OCI-LY1 (cell line): ENCODE results near the gene ABCC3.

Experiments used
- H2AFZ ChIP-seq: fragments of 200-600 bp; sonication (generic), shearing (Covaris generic); 2 replicates; pipeline ENCODE4 v1.6.0; 2014; ENCODE audit warnings: antibody characterized with exemption, mild to moderate bottlenecking, low read length
- H3F3A ChIP-seq: fragments of 200-600 bp; sonication (generic), shearing (Covaris generic); 2 replicates; pipeline ENCODE4 v1.6.0; 2014; ENCODE audit warnings: mild to moderate bottlenecking, antibody characterized with exemption, low read length, moderate library complexity; ENCODE audit not compliant: insufficient read depth
- H3K27ac ChIP-seq: fragments of 200-600 bp; sonication (generic); 2 replicates; pipeline ENCODE4 v1.5.1; 2014; ENCODE audit warnings: low read length, mixed run types, mild to moderate bottlenecking, low read depth; ENCODE audit not compliant: poor library complexity, severe bottlenecking
- H3K27me3 ChIP-seq: fragments of 200-600 bp; sonication (generic); 2 replicates; pipeline ENCODE4 v1.6.0; 2014; ENCODE audit warnings: antibody characterized with exemption, mild to moderate bottlenecking, low read length, moderate library complexity; ENCODE audit not compliant: insufficient read depth
- H3K36me3 ChIP-seq: fragments of 200-600 bp; sonication (generic); 2 replicates; pipeline ENCODE4 v1.6.1; 2014; ENCODE audit warnings: mild to moderate bottlenecking, antibody characterized with exemption, low read length, moderate library complexity, mixed read lengths; ENCODE audit not compliant: insufficient read depth
- H3K4me1 ChIP-seq: fragments of 200-600 bp; sonication (generic); 2 replicates; pipeline ENCODE4 v1.5.1; 2014; ENCODE audit warnings: mild to moderate bottlenecking, low read length, moderate library complexity; ENCODE audit not compliant: insufficient read depth, severe bottlenecking
- H3K4me2 ChIP-seq: fragments of 200-600 bp; sonication (generic), shearing (Covaris generic); 2 replicates; pipeline ENCODE4 v1.6.1; 2014; ENCODE audit warnings: low read length
- H3K4me3 ChIP-seq: fragments of 200-600 bp; sonication (generic); 2 replicates; pipeline ENCODE4 v1.5.1; 2014; ENCODE audit warnings: low read length, low read depth, mild to moderate bottlenecking, mixed read lengths; ENCODE audit not compliant: poor library complexity, severe bottlenecking
- H3K79me2 ChIP-seq: fragments of 200-600 bp; shearing (Covaris generic); 2 replicates; pipeline ENCODE4 v1.6.1; 2016; ENCODE audit warnings: mixed run types, low read length, mixed read lengths; ENCODE audit not compliant: insufficient read depth
- H3K9ac ChIP-seq: fragments of 200-600 bp; sonication (generic), shearing (Covaris generic); 2 replicates; pipeline ENCODE4 v1.6.1; 2014; ENCODE audit warnings: mild to moderate bottlenecking, low read length, mixed read lengths
- H3K9me2 ChIP-seq: fragments of 200-600 bp; sonication (generic), shearing (Covaris generic); 2 replicates; pipeline ENCODE4 v1.6.1; 2014; ENCODE audit warnings: low read depth, mild to moderate bottlenecking, low read length, mixed read lengths
- H3K9me3 ChIP-seq: fragments of 200-600 bp; shearing (Covaris generic); 2 replicates; pipeline ENCODE4 v1.6.1; 2014; ENCODE audit warnings: low read length, mixed read lengths
- H4K20me1 ChIP-seq: fragments of 200-600 bp; sonication (generic), shearing (Covaris generic); 2 replicates; pipeline ENCODE4 v1.6.0; 2016; ENCODE audit warnings: mild to moderate bottlenecking, low read length; ENCODE audit not compliant: insufficient read depth
- CTCF ChIP-seq: fragments of 200-600 bp; sonication (generic), shearing (Covaris generic); IDR thresholded peaks from 2 replicates; pipeline ENCODE4 v1.5.1; 2017; ENCODE audit warnings: mild to moderate bottlenecking, antibody characterized with exemption, low read length, moderate library complexity, mixed read lengths
- EZH2 ChIP-seq: fragments of 200-600 bp; sonication (generic), shearing (Covaris generic); IDR thresholded peaks from 2 replicates; pipeline ENCODE4 v1.8.0; 2017; ENCODE audit warnings: borderline replicate concordance, mixed run types, mild to moderate bottlenecking, antibody characterized with exemption, low read length, moderate library complexity, mixed read lengths

ABCC3 gene

GRCh38 chr17:50589095-50589705 is 45.5 kb upstream of the ABCC3 start:
- no peaks in the 10 kb centered on the region for H3F3A ChIP-seq
- H3K4me3 ChIP-seq: no peak overlapping the region
- no peaks in the 10 kb centered on the region for H3K36me3 ChIP-seq
- H3K9me3 ChIP-seq: no peaks in the 10 kb centered on the region
- peaks cover 11% of the 10 kb centered on the region for H3K27me3 ChIP-seq
- H3K27ac ChIP-seq: no peak overlapping the region
- no peak for TF ChIP-seq CTCF
- no peak for TF ChIP-seq EZH2
- no peaks in the 10 kb centered on the region for H3K79me2 ChIP-seq
- H2AFZ ChIP-seq: no peak overlapping the region
- H3K9ac ChIP-seq: no peak overlapping the region
- H3K4me2 ChIP-seq: no peak overlapping the region
- H4K20me1 ChIP-seq: no peaks in the 10 kb centered on the region
- H3K4me1 ChIP-seq: no peaks in the 10 kb centered on the region
- no peaks in the 10 kb centered on the region for H3K9me2 ChIP-seq

- Histone ChIP-seq H3K9ac (no peak overlapping the region), H3F3A (no peaks in the 10 kb centered on the region), H3K4me3 (no peak overlapping the region), H3K9me2 (no peaks in the 10 kb centered on the region), H4K20me1 (no peaks in the 10 kb centered on the region), H3K36me3 (no peaks in the 10 kb centered on the region), H3K4me2 (no peak overlapping the region), H3K27ac (no peak overlapping the region), H3K9me3 (no peaks in the 10 kb centered on the region), H3K79me2 (no peaks in the 10 kb centered on the region), H3K4me1 (no peaks in the 10 kb centered on the region), H2AFZ (no peak overlapping the region), H3K27me3 (peaks cover 6% of the 10 kb centered on the region)
- TF ChIP-seq CTCF: no peak
- no peak for TF ChIP-seq EZH2
These were observed 43.5 kb upstream of the ABCC3 start for GRCh38 chr17:50590946-50591737.

GRCh38 chr17:50593321-50593720 is 41.4 kb upstream of the ABCC3 start:
- H3K9me2 ChIP-seq: no peaks in the 10 kb centered on the region
- no peaks in the 10 kb centered on the region for H3K4me1 ChIP-seq
- no peaks in the 10 kb centered on the region for H3K9me3 ChIP-seq
- no peak overlapping the region for H3K4me3 ChIP-seq
- H3F3A ChIP-seq: no peaks in the 10 kb centered on the region
- TF ChIP-seq EZH2 (no peak), CTCF (no peak)
- H3K4me2 ChIP-seq: no peak overlapping the region
- H3K27me3 ChIP-seq: peaks cover 6% of the 10 kb centered on the region; the same call in 1 of the 2 replicates
- H3K79me2 ChIP-seq: no peaks in the 10 kb centered on the region
- H2AFZ ChIP-seq: no peak overlapping the region
- H3K36me3 ChIP-seq: no peaks in the 10 kb centered on the region
- no peaks in the 10 kb centered on the region for H4K20me1 ChIP-seq
- H3K27ac ChIP-seq: no peak overlapping the region
- H3K9ac ChIP-seq: no peak overlapping the region
